CD14-positive monocyte (primary cell): ENCODE measurements around the gene ZC2HC1C. TPM values are rescaled to one million over a fixed set of nuclear protein-coding genes. Genes with fewer than 3 reads are reported as not detected.

Experiments
- DNase-seq, 3 donors: peaks; one replicate each; pipeline ENCODE4 v3.0.0-alpha.2; 2011 to 2022
- H2AFZ ChIP-seq: 2 replicates; pipeline ENCODE4 v1.6.0; 2012; ENCODE audit warnings: mild to moderate bottlenecking, low read depth, low read length, inconsistent platforms; ENCODE audit not compliant: insufficient read depth, poor library complexity, severe bottlenecking
- H3K27ac ChIP-seq, 2 donors: 1 replicate in 1 of 2; 2 replicates in 1 of 2; pipeline ENCODE4 v1.5.1; 2012 to 2013; ENCODE audit warnings: low read length in 2 of 2, control low read depth in 1 of 2, inconsistent platforms in 1 of 2, low read depth in 1 of 2, mild to moderate bottlenecking in 1 of 2
- H3K27me3 ChIP-seq, 2 donors: one replicate each; pipeline versions ENCODE4 v1.6.0 to v1.6.1; 2011 to 2013; ENCODE audit warnings: low read length in 2 of 2; ENCODE audit not compliant: control insufficient read depth in 2 of 2, insufficient read depth in 2 of 2
- H3K36me3 ChIP-seq, 2 donors: replicated peaks in 1 of 2; 1 replicate in 1 of 2; 2 replicates in 1 of 2; pipeline versions ENCODE4 v1.5.1 to v1.6.1; 2012 to 2013; ENCODE audit warnings: low read length in 2 of 2, control low read depth in 1 of 2, inconsistent platforms in 1 of 2, mild to moderate bottlenecking in 1 of 2; ENCODE audit not compliant: insufficient read depth in 2 of 2, control insufficient read depth in 1 of 2
- H3K4me1 ChIP-seq, 2 donors: 1 replicate in 1 of 2; 2 replicates in 1 of 2; pipeline versions ENCODE4 v1.5.1 to v1.6.1; 2012 to 2013; ENCODE audit warnings: low read length in 2 of 2, control low read depth in 1 of 2, inconsistent platforms in 1 of 2, mild to moderate bottlenecking in 1 of 2, moderate library complexity in 1 of 2; ENCODE audit not compliant: insufficient read depth in 2 of 2, control insufficient read depth in 1 of 2
- H3K4me2 ChIP-seq: replicated peaks from 2 replicates; pipeline ENCODE3; 2012; ENCODE audit warnings: low read length, moderate library complexity, mild to moderate bottlenecking; ENCODE audit not compliant: poor library complexity, severe bottlenecking; ENCODE audit errors: extremely low read depth
- H3K4me3 ChIP-seq, 3 experiments: fragments of 200-600 bp in 1 of 3; sonication (generic) in 1 of 3; replicated peaks in 1 of 3; 1 replicate in 2 of 3; 2 replicates in 1 of 3; pipeline ENCODE4 v1.5.1; 2011 to 2013; ENCODE audit warnings: low read length in 3 of 3, mild to moderate bottlenecking in 3 of 3, control low read depth in 2 of 3, low read depth in 2 of 3, inconsistent platforms in 1 of 3, moderate library complexity in 1 of 3
- H3K79me2 ChIP-seq: 2 replicates; pipeline ENCODE4 v1.6.0; 2012; ENCODE audit warnings: mild to moderate bottlenecking, control low read depth, inconsistent platforms, low read length, moderate library complexity; ENCODE audit not compliant: insufficient read depth
- H3K9ac ChIP-seq: 2 replicates; pipeline ENCODE4 v1.6.0; 2017; ENCODE audit warnings: low read length, mild to moderate bottlenecking; ENCODE audit not compliant: insufficient read depth, poor library complexity, severe bottlenecking
- H3K9me3 ChIP-seq, 2 donors: replicated peaks in 1 of 2; 1 replicate in 1 of 2; 2 replicates in 1 of 2; pipeline versions ENCODE4 v1.5.1 to v1.6.1; 2012 to 2013; ENCODE audit warnings: low read length in 2 of 2, control low read depth in 1 of 2; ENCODE audit not compliant: control insufficient read depth in 1 of 2, insufficient read depth in 1 of 2
- H4K20me1 ChIP-seq: 2 replicates; pipeline ENCODE4 v1.6.0; 2012; ENCODE audit warnings: mild to moderate bottlenecking, low read length, control low read depth, moderate library complexity; ENCODE audit not compliant: insufficient read depth
- H3K27ac Mint-ChIP-seq, 7 donors: one replicate each; pipeline ENCODE4 v1.8.0; 2020; ENCODE audit warnings: mild to moderate bottlenecking in 7 of 7, mixed read lengths in 7 of 7, moderate library complexity in 6 of 7, inconsistent platforms in 2 of 7
- H3K27me3 Mint-ChIP-seq, 3 donors: one replicate each; pipeline ENCODE4 v1.8.0; 2021 to 2022; ENCODE audit warnings: low read depth in 3 of 3, mild to moderate bottlenecking in 3 of 3, mixed read lengths in 3 of 3, moderate library complexity in 3 of 3, inconsistent platforms in 1 of 3
- H3K36me3 Mint-ChIP-seq, 2 donors: one replicate each; pipeline ENCODE4 v1.8.0; 2020; ENCODE audit warnings: mixed read lengths in 2 of 2, inconsistent platforms in 1 of 2, mild to moderate bottlenecking in 1 of 2
- H3K4me1 Mint-ChIP-seq: one replicate; pipeline ENCODE4 v1.8.0; 2020; ENCODE audit warnings: mild to moderate bottlenecking, mixed read lengths
- H3K4me3 Mint-ChIP-seq, 2 donors: one replicate each; pipeline ENCODE4 v1.8.0; 2020; ENCODE audit warnings: mild to moderate bottlenecking in 2 of 2, mixed read lengths in 2 of 2, moderate library complexity in 1 of 2
- H3K9me3 Mint-ChIP-seq, 7 donors: one replicate each; pipeline ENCODE4 v1.8.0; 2020 to 2022; ENCODE audit warnings: mixed read lengths in 7 of 7, mild to moderate bottlenecking in 6 of 7, moderate library complexity in 6 of 7, inconsistent platforms in 2 of 7
- CTCF ChIP-seq: fragments of 200-600 bp; IDR thresholded peaks from one replicate; pipeline ENCODE4 v1.8.0; 2022; ENCODE audit warnings: antibody characterized with exemption, mild to moderate bottlenecking
- WGBS: methylation state at CpG from one replicate; pipeline ENCODE4 v1.1.5; 2013; ENCODE audit warnings: missing lambda C conversion rate; ENCODE audit not compliant: insufficient coverage; 5-methylcytosine and 5-hydroxymethylcytosine counted together
- intact Hi-C, 2 donors: fragments of 100-400 bp; cut with micrococcal nuclease; formaldehyde crosslinking; loops; one replicate each; pipeline versions ENCODE4 v1.15.0 to v1.15.1; 2023
- polyA plus RNA-seq, 3 donors: library from polyadenylated mRNA; depleted of rRNA in 1 of 3; unstranded in 2 of 3; stranded (reverse) in 1 of 3; fragments of 300-500 nt in 2 of 3; fragments of >200 nt in 1 of 3; fragmentation: Illumina TruSeq in 2 of 3; gene quantifications; 1 replicate in 2 of 3; 2 replicates in 1 of 3; pipeline ENCODE4 v1.2.3, GENCODE V29; 2012 to 2021

The ZC2HC1C gene
- polyA plus RNA-seq, 3 donors: 0.08 TPM; not detected in 2

- Histone ChIP-seq H2AFZ (no peak overlapping the region), H3K4me3 (no peak overlapping the region), H3K9me3 (no peaks in the 10 kb centered on the region), H4K20me1 (no peaks in the 10 kb centered on the region), H3K36me3 (peaks cover 28 to 33% of the 10 kb centered on the region in 2 donors), H3K79me2 (peaks cover 40% of the 10 kb centered on the region), H3K4me1 (peaks cover 51 to 57% of the 10 kb centered on the region in 2 donors), H3K4me2 (no peak overlapping the region), H3K27me3 (no peaks in the 10 kb centered on the region), H3K9ac (no peak overlapping the region), H3K27ac (peak overlapping the region; percentile 52 to 78)
- Mint-ChIP-seq H3K4me1 (peaks cover 57% of the 10 kb centered on the region), H3K9me3 (no peaks in the 10 kb centered on the region), H3K4me3 (no peak overlapping the region), H3K36me3 (peaks cover 35 to 36% of the 10 kb centered on the region in 2 donors), H3K27me3 (peaks cover 0 to 1% (median 0%) of the 10 kb centered on the region in 3 donors), H3K27ac (peak overlapping the region; percentile 92 to 98 (median 96))
- whole genome bisulfite sequencing: 100% methylated on average over 5 of the region's 7 CpGs
- TF ChIP-seq CTCF: no peak
- DNase-seq: no peak
- intact Hi-C loops: loop anchor here (5.0 to 10.0 kb wide), 2 partner anchors 303 to 306 kb away; partner anchors contain the start of gene JDP2 (in 2 of the 2)
Observed at GRCh38 chr14:75121552-75121951, 52.1 kb downstream of the ZC2HC1C start.

- Histone ChIP-seq H3K79me2 (peaks cover 61% of the 10 kb centered on the region), H3K9me3 (no peaks in the 10 kb centered on the region), H2AFZ (no peak overlapping the region), H3K36me3 (peaks cover 5 to 9% of the 10 kb centered on the region in 2 donors), H4K20me1 (no peaks in the 10 kb centered on the region), H3K4me3 (peak overlapping the region in 1 of 3 experiments; percentile 46), H3K4me1 (peaks cover 65 to 78% of the 10 kb centered on the region in 2 donors), H3K4me2 (peak overlapping the region; percentile 55), H3K27ac (peak overlapping the region in 1 of 2 donors; percentile 97), H3K27me3 (no peaks in the 10 kb centered on the region), H3K9ac (no peak overlapping the region)
- Mint-ChIP-seq H3K36me3 (peaks cover 13 to 18% of the 10 kb centered on the region in 2 donors), H3K4me3 (peak overlapping the region in 1 of 2 donors; percentile 47), H3K27ac (peak overlapping the region; percentile 62 to 98 (median 90)), H3K9me3 (no peaks in the 10 kb centered on the region), H3K27me3 (peaks cover 0 to 1% (median 0%) of the 10 kb centered on the region in 3 donors), H3K4me1 (peaks cover 70% of the 10 kb centered on the region)
- whole genome bisulfite sequencing: 8% methylated on average over 5 of the region's 7 CpGs
- peak; percentile 71 to 89 (median 88) for DNase-seq
- intact Hi-C loops: loop anchor here (5.0 to 10.0 kb wide), 2 partner anchors 301 to 303 kb away; partner anchors contain the start of gene JDP2 (in 2 of the 2)
- TF ChIP-seq CTCF: no peak
Observed at GRCh38 chr14:75123991-75124390, 54.5 kb downstream of the ZC2HC1C start.
